Esophagus squamous epithelium (tissue), 5 donors: ENCODE measurements around the gene KIAA1671. TPM values are rescaled to one million over a fixed set of nuclear protein-coding genes. Genes with fewer than 3 reads are reported as not detected.
"Not testable (repeated sequence)": the region's sequence is repeated elsewhere in the genome, so short reads cannot be mapped to it uniquely, and the experiment has no call there.

ENCODE experiments used
- DNase-seq: peaks from one replicate; lab custom pipeline; 2025; lab: John Stamatoyannopoulos, UW
- H3K27ac ChIP-seq, 4 donors: fragments of 200-600 bp; sonication (generic); one replicate each; pipeline ENCODE4 v1.5.1; 2016 to 2019; ENCODE audit warnings: mild to moderate bottlenecking in 1 of 4
- H3K27me3 ChIP-seq, 4 donors: fragments of 200-600 bp; sonication (generic); 1 replicate in 3 of 4; 2 replicates in 1 of 4; pipeline versions ENCODE4 v1.5.1 to v1.6.0; 2017 to 2021; ENCODE audit warnings: antibody characterized with exemption in 1 of 4
- H3K36me3 ChIP-seq, 3 donors: fragments of 200-600 bp; sonication (generic); one replicate each; pipeline ENCODE4 v1.5.1; 2016 to 2019
- H3K4me1 ChIP-seq, 3 donors: fragments of 200-600 bp; sonication (generic); one replicate each; pipeline ENCODE4 v1.5.1; 2017 to 2019
- H3K4me3 ChIP-seq, 4 donors: fragments of 200-600 bp; sonication (generic); 1 replicate in 3 of 4; 2 replicates in 1 of 4; pipeline ENCODE4 v1.5.1; 2016 to 2019; ENCODE audit warnings: mild to moderate bottlenecking in 2 of 4, moderate library complexity in 1 of 4
- H3K9me3 ChIP-seq, 3 donors: fragments of 200-600 bp; sonication (generic); one replicate each; pipeline ENCODE4 v1.5.1; 2016 to 2019
- CTCF ChIP-seq, 6 experiments: fragments of 450-650 bp in 4 of 6; fragments of 200-600 bp in 2 of 6; sonication (generic) in 2 of 6; IDR thresholded peaks; one replicate each; pipeline ENCODE4 v1.5.1; 2016 to 2019; ENCODE audit warnings: antibody characterized with exemption in 6 of 6, mild to moderate bottlenecking in 4 of 6, moderate library complexity in 4 of 6
- POLR2A ChIP-seq, 4 donors: fragments of 450-650 bp; IDR thresholded peaks; one replicate each; pipeline ENCODE4 v1.6.1; 2017; ENCODE audit warnings: antibody characterized with exemption in 4 of 4, mild to moderate bottlenecking in 4 of 4, moderate library complexity in 3 of 4
- WGBS, 2 donors: methylation state at CpG; one replicate each; pipeline ENCODE4 v1.1.5; 2018; 5-methylcytosine and 5-hydroxymethylcytosine counted together
- intact Hi-C: fragments of 100-400 bp; cut with DNase I; formaldehyde crosslinking; loops from one replicate; pipeline ENCODE4 v1.15.0; 2022
- total RNA-seq, 4 donors: library from RNA; depleted of rRNA; stranded (reverse); fragments of >200 nt; gene quantifications; one replicate each; pipeline ENCODE4 v1.1.0, GENCODE V29; 2016
- donor health status: DM: yes; HTN: yes; CAD: no.

The KIAA1671 gene
- total RNA-seq, 4 donors from 2014 or later = 43.1 to 73.2 (median 47.5) TPM

- Histone ChIP-seq H3K4me1 (no peaks in the 10 kb centered on the region), H3K27me3 (peaks cover 0 to 45% (median 0%) of the 10 kb centered on the region in 4 donors), H3K36me3 (no peaks in the 10 kb centered on the region), H3K9me3 (no peaks in the 10 kb centered on the region), H3K27ac (no peak overlapping the region), H3K4me3 (no peak overlapping the region)
- WGBS, 2 donors = 33 to 42% methylated on average over 4 of the region's 4 CpGs
- DNase-seq = no peak
- intact Hi-C loops = no loop called here
- TF ChIP-seq POLR2A (IDR thresholded peaks at IDR 0.05) (no peak), CTCF (IDR thresholded peaks at IDR 0.05) (no peak)
Observed at GRCh38 chr22:25219948-25220442, 267.5 kb downstream of the KIAA1671 start.

GRCh38 chr22:25221790-25222189, 269.3 kb downstream of the KIAA1671 start:
- Histone ChIP-seq H3K36me3 (no peaks in the 10 kb centered on the region), H3K9me3 (no peaks in the 10 kb centered on the region), H3K4me1 (no peaks in the 10 kb centered on the region), H3K4me3 (no peak overlapping the region), H3K27ac (no peak overlapping the region), H3K27me3 (peaks cover 0 to 43% (median 0%) of the 10 kb centered on the region in 4 donors)
- DNase-seq = no peak
- no peak for TF ChIP-seq POLR2A (IDR thresholded peaks at IDR 0.05)
- TF ChIP-seq CTCF (IDR thresholded peaks at IDR 0.05) = no peak
- WGBS, 2 donors = 75% methylated on average over 4 to 7 of the region's 8 CpGs
- intact Hi-C loops = no loop called here

GRCh38 chr22:25223269-25223850, 270.8 kb downstream of the KIAA1671 start:
- intact Hi-C loops = no loop called here
- TF ChIP-seq POLR2A (IDR thresholded peaks at IDR 0.05) (no peak), CTCF (IDR thresholded peaks at IDR 0.05) (no peak)

GRCh38 chr22:25228822-25229221, 276.3 kb downstream of the KIAA1671 start:
- Histone ChIP-seq H3K4me1 (no peaks in the 10 kb centered on the region), H3K27ac (no peak overlapping the region), H3K36me3 (no peaks in the 10 kb centered on the region), H3K9me3 (no peaks in the 10 kb centered on the region), H3K4me3 (no peak overlapping the region), H3K27me3 (peaks cover 0 to 31% (median 0%) of the 10 kb centered on the region in 4 donors)
- intact Hi-C loops = no loop called here
- WGBS, 2 donors = 86 to 93% methylated on average over 13 of the region's 13 CpGs
- TF ChIP-seq POLR2A (IDR thresholded peaks at IDR 0.05) (no peak), CTCF (IDR thresholded peaks at IDR 0.05) (no peak)
- DNase-seq = no peak

More at GRCh38 chr22:25223269-25223850, 270.8 kb downstream of the KIAA1671 start:
- Histone ChIP-seq H3K27me3 (peaks cover 0 to 37% (median 0%) of the 10 kb centered on the region in 4 donors), H3K4me1 (no peaks in the 10 kb centered on the region), H3K9me3 (no peaks in the 10 kb centered on the region), H3K27ac (no peak overlapping the region), H3K4me3 (no peak overlapping the region), H3K36me3 (no peaks in the 10 kb centered on the region)
- no peak for DNase-seq
- WGBS, 2 donors = 68 to 89% methylated on average over 9 to 12 of the region's 12 CpGs

GRCh38 chr22:25230760-25231159, 278.2 kb downstream of the KIAA1671 start:
- H3K9me3 ChIP-seq, intact Hi-C loops: not testable (repeated sequence)

More at GRCh38 chr22:25230760-25231159, 278.2 kb downstream of the KIAA1671 start:
- H3K4me1 ChIP-seq, H3K27ac ChIP-seq, DNase-seq, H3K36me3 ChIP-seq, H3K4me3 ChIP-seq: not testable (repeated sequence)
- WGBS, 2 donors = 77 to 88% methylated on average over 2 of the region's 2 CpGs
- H3K27me3 ChIP-seq = peaks cover 0 to 36% (median 0%) of the 10 kb centered on the region in 4 donors
